Measurements from ENCODE around the gene RABL2B.
"Not testable (repeated sequence)": the region's sequence is repeated elsewhere in the genome, so short reads cannot be mapped to it uniquely, and the experiment has no call there.

Gene RABL2B

DNA sequence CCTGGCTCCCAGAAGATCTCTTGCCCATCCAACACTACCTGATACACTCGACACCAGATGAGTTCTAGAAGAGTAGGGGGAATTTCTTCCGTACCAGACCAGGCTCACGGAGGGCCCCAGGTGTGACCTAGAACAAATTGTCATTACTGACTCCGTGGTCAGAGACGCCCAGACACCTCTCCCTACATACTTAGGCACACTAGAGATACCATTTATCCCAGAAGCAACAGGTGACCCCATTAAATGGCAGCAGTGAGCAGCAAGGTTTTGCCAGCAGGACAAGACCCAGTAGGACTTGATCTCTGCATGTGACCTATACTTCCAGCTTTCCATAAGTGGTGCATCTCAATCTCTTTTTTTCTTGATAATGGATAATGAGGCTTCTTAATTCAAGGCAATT lies 42.7 kb downstream of the RABL2B start:
- not testable (repeated sequence) for H3K27ac ChIP-seq

DNA sequence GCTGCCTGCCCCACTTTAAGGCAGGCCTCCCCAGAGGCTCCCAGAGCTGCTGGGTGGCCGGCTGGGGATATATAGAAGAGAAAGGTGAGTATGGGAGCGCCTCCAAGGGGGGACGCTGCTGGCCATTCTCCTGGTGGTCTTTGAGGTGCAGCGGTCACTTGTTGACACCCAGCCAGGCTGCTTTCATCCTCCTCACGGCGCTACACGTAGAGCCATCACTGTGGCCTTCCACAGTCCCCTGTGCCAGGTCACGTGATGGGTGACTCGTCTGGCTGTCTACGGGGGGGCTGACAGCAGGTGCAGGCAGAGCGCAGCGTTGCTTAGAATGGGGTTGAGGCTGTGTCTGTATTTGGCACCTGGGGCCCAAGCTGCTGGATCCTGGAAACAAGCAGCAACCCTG lies 43.5 kb downstream of the RABL2B start:
- no peak overlapping the region for H3K27ac ChIP-seq
- TF ChIP-seq, protein P1, sequence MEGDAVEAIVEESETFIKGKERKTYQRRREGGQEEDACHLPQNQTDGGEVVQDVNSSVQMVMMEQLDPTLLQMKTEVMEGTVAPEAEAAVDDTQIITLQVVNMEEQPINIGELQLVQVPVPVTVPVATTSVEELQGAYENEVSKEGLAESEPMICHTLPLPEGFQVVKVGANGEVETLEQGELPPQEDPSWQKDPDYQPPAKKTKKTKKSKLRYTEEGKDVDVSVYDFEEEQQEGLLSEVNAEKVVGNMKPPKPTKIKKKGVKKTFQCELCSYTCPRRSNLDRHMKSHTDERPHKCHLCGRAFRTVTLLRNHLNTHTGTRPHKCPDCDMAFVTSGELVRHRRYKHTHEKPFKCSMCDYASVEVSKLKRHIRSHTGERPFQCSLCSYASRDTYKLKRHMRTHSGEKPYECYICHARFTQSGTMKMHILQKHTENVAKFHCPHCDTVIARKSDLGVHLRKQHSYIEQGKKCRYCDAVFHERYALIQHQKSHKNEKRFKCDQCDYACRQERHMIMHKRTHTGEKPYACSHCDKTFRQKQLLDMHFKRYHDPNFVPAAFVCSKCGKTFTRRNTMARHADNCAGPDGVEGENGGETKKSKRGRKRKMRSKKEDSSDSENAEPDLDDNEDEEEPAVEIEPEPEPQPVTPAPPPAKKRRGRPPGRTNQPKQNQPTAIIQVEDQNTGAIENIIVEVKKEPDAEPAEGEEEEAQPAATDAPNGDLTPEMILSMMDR (conservative IDR thresholded peaks at IDR 0.05): no peak
- no peak for TF ChIP-seq ZFX (IDR thresholded peaks at IDR 0.05)

DNA sequence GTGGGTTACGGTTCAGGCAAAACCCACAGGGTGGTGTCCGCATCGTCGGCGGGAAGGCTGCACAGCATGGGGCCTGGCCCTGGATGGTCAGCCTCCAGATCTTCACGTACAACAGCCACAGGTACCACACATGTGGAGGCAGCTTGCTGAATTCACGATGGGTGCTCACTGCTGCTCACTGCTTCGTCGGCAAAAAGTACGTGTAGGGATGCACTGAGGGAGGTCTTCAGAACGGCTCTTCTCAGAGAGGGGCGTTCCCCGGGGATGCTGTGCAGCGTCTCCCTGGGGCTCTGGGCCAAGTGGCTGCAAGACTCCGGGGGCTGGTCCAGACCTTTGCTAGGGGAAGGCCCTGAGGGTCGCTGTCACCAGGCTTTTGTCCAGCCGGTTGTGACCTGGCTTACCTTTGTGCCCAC lies 44.2 kb downstream of the RABL2B start:
- no peak overlapping the region for H3K27ac ChIP-seq
- TF ChIP-seq, protein P1 (conservative IDR thresholded peaks at IDR 0.05): no peak
- TF ChIP-seq ZFX (IDR thresholded peaks at IDR 0.05): no peak

DNA sequence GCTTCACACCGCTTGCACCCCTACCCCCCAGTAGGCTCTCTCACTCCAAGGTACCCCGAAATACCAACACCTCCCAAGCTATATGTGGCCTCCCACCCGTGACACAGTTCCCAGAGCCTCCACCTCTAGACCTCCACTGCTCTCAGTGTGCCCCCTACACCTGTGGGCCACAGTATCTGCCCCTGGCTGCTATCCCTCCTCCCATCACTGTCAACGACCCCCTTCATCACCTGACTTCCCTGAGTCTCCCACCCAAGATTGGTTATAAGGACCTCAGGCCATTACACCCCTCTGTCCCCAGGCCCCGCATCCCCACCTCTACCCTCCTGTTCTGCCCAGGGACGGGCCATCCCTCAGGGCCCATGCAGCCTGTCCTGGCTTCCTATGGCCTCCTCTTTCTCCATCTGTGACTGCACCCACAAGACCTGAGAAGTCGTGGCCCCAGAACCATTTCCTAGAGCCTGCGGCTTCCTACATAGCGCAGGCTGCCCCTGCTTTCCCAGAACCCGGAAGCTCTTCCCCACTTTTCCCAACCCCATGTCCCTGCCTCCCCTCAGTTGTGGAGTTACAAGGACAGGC lies 44.7 kb downstream of the RABL2B start:
- no peak for TF ChIP-seq ZFX (IDR thresholded peaks at IDR 0.05)
- TF ChIP-seq, protein P1 (conservative IDR thresholded peaks at IDR 0.05): no peak
- H3K27ac ChIP-seq: no peak overlapping the region

DNA sequence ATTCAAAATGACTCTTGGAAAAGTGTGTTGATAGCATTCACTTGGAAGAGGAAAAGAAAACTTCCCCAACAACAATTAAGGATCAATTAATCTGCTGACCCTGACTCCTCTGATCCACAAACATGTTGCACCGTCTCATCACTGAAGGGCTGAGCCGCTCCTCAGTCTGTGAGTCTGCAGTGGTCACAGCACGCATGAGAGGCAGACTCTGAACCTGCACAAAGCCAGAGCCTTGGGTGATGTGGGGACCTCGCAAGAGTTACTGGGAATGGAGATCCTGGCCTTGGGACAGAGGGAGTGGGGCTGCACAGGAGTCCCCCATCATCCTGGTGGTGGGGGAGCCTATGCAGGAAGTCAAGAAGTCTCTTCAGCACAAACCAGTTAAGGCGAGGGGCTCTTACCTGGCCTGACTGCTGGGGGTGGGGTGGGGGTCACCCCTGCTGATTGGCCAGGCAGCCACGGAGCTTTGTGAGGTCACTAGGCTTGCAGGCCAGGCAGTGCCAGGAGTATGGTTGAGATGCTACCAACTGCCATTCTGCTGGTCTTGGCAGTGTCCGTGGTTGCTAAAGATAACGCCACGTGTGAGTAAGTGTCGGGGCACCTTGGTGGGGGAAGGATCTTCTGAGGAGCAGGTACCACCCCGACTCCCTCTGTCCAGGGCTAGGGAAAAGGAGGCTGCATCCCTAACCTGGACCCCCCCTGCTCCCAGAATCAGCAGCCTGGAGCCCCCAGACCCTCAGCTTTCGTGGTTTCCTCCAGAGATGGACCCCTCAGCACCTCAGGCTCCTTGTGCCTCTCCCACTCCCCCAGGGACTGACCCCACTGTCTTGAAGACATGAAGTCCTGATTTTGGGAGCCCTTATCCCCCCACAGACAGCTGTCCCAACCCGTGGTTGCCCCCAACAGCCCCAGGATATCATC lies 45.4 kb downstream of the RABL2B start, which contains the start of gene ACR:
Gene ACR, plus strand, starts transcription at position 477 of the 921 bp plus-strand sequence. Its CDS starts 32 bp downstream, at position 509.
- no peak within 1 kb of the TSS for H3K27ac ChIP-seq
- TF ChIP-seq ZFX (IDR thresholded peaks at IDR 0.05): no peak
- TF ChIP-seq, protein P1 (conservative IDR thresholded peaks at IDR 0.05): no peak

DNA sequence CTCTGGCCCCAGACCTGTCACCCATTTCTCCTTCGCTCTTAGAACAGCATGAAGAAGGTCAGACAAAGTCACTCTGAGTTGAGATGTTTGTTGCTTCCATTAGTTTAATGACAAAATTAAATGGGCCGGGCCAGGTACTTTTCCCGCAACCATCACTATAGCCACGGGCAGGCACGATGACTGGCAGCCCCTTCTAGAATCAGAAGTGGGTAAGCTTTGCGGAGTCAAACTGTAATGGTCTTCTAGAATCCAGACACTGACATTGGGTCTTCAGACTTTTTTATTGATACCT lies 47.8 kb downstream of the RABL2B start:
- TF ChIP-seq ZFX (IDR thresholded peaks at IDR 0.05): no peak
- TF ChIP-seq, protein P1 (conservative IDR thresholded peaks at IDR 0.05): no peak
- H3K27ac ChIP-seq: no peak overlapping the region

DNA sequence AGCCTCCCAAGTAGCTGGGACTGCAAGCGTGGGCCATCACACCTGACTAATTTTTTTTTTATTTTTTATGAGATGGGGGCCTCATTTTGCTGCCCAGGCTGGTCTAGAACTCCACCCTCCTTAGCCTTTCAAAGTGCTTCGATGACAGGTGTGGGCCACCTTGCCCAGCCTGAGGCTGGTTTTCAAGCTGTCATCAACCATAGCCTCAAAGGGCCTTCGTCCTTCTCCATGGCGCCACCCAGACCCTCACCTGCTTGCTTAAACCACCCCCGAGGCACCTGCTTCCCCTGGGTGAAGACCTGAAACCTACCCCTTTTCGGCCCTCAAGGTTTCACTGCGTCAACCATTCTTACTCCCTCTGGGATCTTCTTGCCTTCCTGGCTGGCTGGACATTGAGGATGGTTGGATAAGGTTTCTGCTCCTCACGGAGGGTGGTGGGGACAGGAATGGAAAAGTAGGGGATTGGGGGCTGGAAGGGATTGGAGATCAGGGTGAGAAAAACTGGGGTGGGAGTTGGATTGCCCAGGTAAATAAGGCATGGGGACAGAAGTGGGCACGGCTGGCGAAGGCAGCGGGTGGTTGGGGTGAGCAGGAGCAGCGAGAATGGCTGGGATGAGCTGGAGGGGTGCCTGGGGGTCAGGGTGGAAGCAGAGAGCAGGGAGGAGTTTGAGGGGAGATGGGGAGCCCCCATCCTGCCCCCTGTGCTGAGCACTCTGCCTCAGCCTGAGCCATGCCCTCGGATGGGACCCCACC lies 48.3 kb downstream of the RABL2B start:
- no peak overlapping the region for H3K27ac ChIP-seq
- TF ChIP-seq, protein P1 (conservative IDR thresholded peaks at IDR 0.05): no peak
- TF ChIP-seq ZFX (IDR thresholded peaks at IDR 0.05): no peak
